K562 (cell line): ENCODE measurements around the gene YPEL3. TPM values are rescaled to one million over a fixed set of nuclear protein-coding genes. Genes with fewer than 3 reads are reported as not detected.

Experiments used
- ATAC-seq: fragments of 200-7000 bp; cut with Tn5 transposase; 3 replicates; pipeline ENCODE4 v1.9.1; 2020; ENCODE audit warnings: moderate library complexity
- BruUV-seq: library from RNA; stranded (reverse); fragments of 400-500 nt; replicated peaks from 2 replicates; lab custom pipeline; 2021; lab: Mats Ljungman, UMichigan
- CTCF ChIA-PET: fragments of 300-600 bp; formaldehyde crosslinking; extraction: SDS; loops from one replicate; lab custom pipeline; 2021; ENCODE audit warnings: low intra/inter-chr PET ratio; lab: Yijun Ruan, JAX
- POLR2A ChIA-PET: fragments of 300-600, 350-650 bp; sonication (Branson Sonifier 250); formaldehyde crosslinking; extraction: SDS; loops from one replicate; lab custom pipeline; 2021; ENCODE audit warnings: antibody characterized with exemption, inconsistent platforms; lab: Yijun Ruan, JAX
- DNase-seq, 4 experiments: peaks; one replicate each; pipeline versions ENCODE4 v3.0.0 to v3.0.0-alpha.2; 2011 to 2018; ENCODE audit warnings: low spot score in 3 of 4, mixed read lengths in 3 of 4; ENCODE audit errors: extremely low read depth in 1 of 4
- FAIRE-seq: peaks from 2 replicates; lab custom pipeline; 2011; peaks lifted over from hg19 to GRCh38; lab: Jason Lieb, UNC
- H2AFZ ChIP-seq: 2 replicates; pipeline ENCODE4 v1.6.0; 2011; ENCODE audit warnings: low read depth, low read length, control low read depth, inconsistent platforms
- H3K27ac ChIP-seq: fragments of 200-600 bp; 3 replicates; pipeline ENCODE4 v1.8.0; 2011; ENCODE audit warnings: low read depth, mild to moderate bottlenecking, control low read depth, inconsistent platforms, low read length, moderate library complexity, mixed read lengths; ENCODE audit errors: extremely low read depth
- H3K27me3 ChIP-seq, 2 experiments: fragments of 300-600 bp in 1 of 2; 2 replicates in 1 of 2; 3 replicates in 1 of 2; pipeline versions ENCODE4 v1.6.0 to v1.8.0; 2011; ENCODE audit warnings: inconsistent platforms in 2 of 2, low read length in 2 of 2, mild to moderate bottlenecking in 1 of 2, mixed read lengths in 1 of 2, moderate library complexity in 1 of 2; ENCODE audit not compliant: control insufficient read depth in 2 of 2, insufficient read depth in 2 of 2
- H3K36me3 ChIP-seq: fragments of 300-600 bp; 3 replicates; pipeline ENCODE4 v1.8.0; 2011; ENCODE audit warnings: mild to moderate bottlenecking, low read length, inconsistent platforms; ENCODE audit not compliant: control insufficient read depth, insufficient read depth
- H3K4me1 ChIP-seq, 2 experiments: fragments of 200-600 bp in 1 of 2; replicated peaks in 1 of 2; 2 replicates in 1 of 2; 3 replicates in 1 of 2; pipeline versions ENCODE4 v1.5.1 to v1.8.0; 2011; ENCODE audit warnings: inconsistent platforms in 2 of 2, low read length in 2 of 2, mild to moderate bottlenecking in 1 of 2, mixed read lengths in 1 of 2, moderate library complexity in 1 of 2; ENCODE audit not compliant: control insufficient read depth in 2 of 2, insufficient read depth in 2 of 2
- H3K4me2 ChIP-seq: 2 replicates; pipeline ENCODE4 v1.6.1; 2011; ENCODE audit warnings: low read length, control low read depth, inconsistent platforms, mixed read lengths; ENCODE audit not compliant: insufficient read depth
- H3K4me3 ChIP-seq: fragments of 200-600 bp; sonication (generic), shearing (Covaris generic); 2 replicates; pipeline ENCODE4 v1.5.1; 2016; ENCODE audit warnings: control low read depth, inconsistent platforms
- H3K79me2 ChIP-seq: fragments of 200-600 bp; 3 replicates; pipeline ENCODE4 v1.8.0; 2011; ENCODE audit warnings: low read length, inconsistent platforms; ENCODE audit not compliant: control insufficient read depth, insufficient read depth
- H3K9ac ChIP-seq, 2 experiments: 2 replicates each; pipeline versions ENCODE4 v1.6.0 to v1.6.1; 2011; ENCODE audit warnings: low read depth in 2 of 2, low read length in 2 of 2, control low read depth in 1 of 2, inconsistent platforms in 1 of 2, mild to moderate bottlenecking in 1 of 2, mixed read lengths in 1 of 2; ENCODE audit not compliant: insufficient read depth in 1 of 2
- H3K9me1 ChIP-seq: one replicate; pipeline ENCODE4 v1.6.0; 2011; ENCODE audit warnings: inconsistent platforms, mild to moderate bottlenecking, low read length, moderate library complexity; ENCODE audit not compliant: control insufficient read depth, insufficient read depth
- H3K9me3 ChIP-seq: replicated peaks from 2 replicates; pipeline ENCODE4 v1.5.1; 2011; ENCODE audit warnings: low read depth, low read length, inconsistent platforms; ENCODE audit not compliant: control insufficient read depth, insufficient read depth
- H4K20me1 ChIP-seq: replicated peaks from 2 replicates; pipeline ENCODE4 v1.6.1; 2011; ENCODE audit warnings: low read length, inconsistent platforms, mixed read lengths; ENCODE audit not compliant: control insufficient read depth, insufficient read depth
- POLR2A ChIP-seq: fragments of 450-650 bp; conservative IDR thresholded peaks from 2 replicates; pipeline ENCODE4 v1.6.1; 2016
- POLR2G ChIP-seq: fragments of 200-400 bp; formaldehyde crosslinking; IDR thresholded peaks from 2 replicates; pipeline ENCODE4 v1.6.1; 2017; ENCODE audit warnings: low read depth, mild to moderate bottlenecking, antibody characterized with exemption, low read length, moderate library complexity
- ZNF12 ChIP-seq: sonication (generic); formaldehyde crosslinking; IDR thresholded peaks from 2 replicates; pipeline ENCODE4 v1.4.0; 2020; ENCODE audit warnings: mild to moderate bottlenecking, missing genetic modification reagents
- ZNF212 ChIP-seq: fragments of 450-650 bp; formaldehyde crosslinking; IDR thresholded peaks from 2 replicates; pipeline ENCODE4 v1.4.0; 2020; ENCODE audit warnings: mild to moderate bottlenecking
- WGBS: fragments of 100-300 bp; shearing (Covaris generic); methylation state at CpG from one replicate; pipeline ENCODE4 v1.1.6; 2016; ENCODE audit warnings: low coverage, mixed read lengths; ENCODE audit not compliant: insufficient coverage; ENCODE audit errors: missing lambda C conversion rate; 5-methylcytosine and 5-hydroxymethylcytosine counted together
- in situ Hi-C: fragments of 300-500 bp; cut with MboI; formaldehyde crosslinking; loops from 4 replicates; pipeline ENCODE4 v1.15.0; 2018; ENCODE audit warnings: inconsistent platforms, mixed read lengths
- intact Hi-C: fragments of 100-400 bp; cut with micrococcal nuclease; formaldehyde crosslinking; loops from 2 replicates; pipeline ENCODE4 v1.14.2; 2022
- polyA plus RNA-seq, 8 experiments: library from polyadenylated mRNA; depleted of rRNA in 4 of 8; stranded (reverse) in 5 of 8; unstranded in 3 of 8; fragments of >200 nt; fragmentation: Nextera tagmentation in 2 of 8; fragmentation: Illumina TruSeq in 1 of 8; extraction: Ambion mirVana in 2 of 8; extraction: Trizol in 1 of 8; gene quantifications; 2 replicates each; pipeline versions ENCODE4 v1.2.1 to v1.2.3, GENCODE V29; 2011 to 2014; ENCODE audit warnings: inconsistent platforms in 1 of 8, missing spikeins in 1 of 8
- total RNA-seq, 7 experiments: library from RNA; depleted of rRNA in 6 of 7; stranded (reverse); fragments of >200 nt in 6 of 7; fragmentation: Illumina TruSeq in 2 of 7; extraction: Trizol in 2 of 7; gene quantifications; 2 replicates each; pipeline versions ENCODE4 v1.2.1 to v1.2.3, GENCODE V29; 2011 to 2021; ENCODE audit warnings: low replicate concordance in 1 of 7

Gene YPEL3
- total and polyA plus RNA-seq, 9 of the 15 experiments (the other 6 are each of a cell fraction or from before 2014, with no cell fraction given) = 0.41 to 15.0 (median 2.9) TPM

DNA sequence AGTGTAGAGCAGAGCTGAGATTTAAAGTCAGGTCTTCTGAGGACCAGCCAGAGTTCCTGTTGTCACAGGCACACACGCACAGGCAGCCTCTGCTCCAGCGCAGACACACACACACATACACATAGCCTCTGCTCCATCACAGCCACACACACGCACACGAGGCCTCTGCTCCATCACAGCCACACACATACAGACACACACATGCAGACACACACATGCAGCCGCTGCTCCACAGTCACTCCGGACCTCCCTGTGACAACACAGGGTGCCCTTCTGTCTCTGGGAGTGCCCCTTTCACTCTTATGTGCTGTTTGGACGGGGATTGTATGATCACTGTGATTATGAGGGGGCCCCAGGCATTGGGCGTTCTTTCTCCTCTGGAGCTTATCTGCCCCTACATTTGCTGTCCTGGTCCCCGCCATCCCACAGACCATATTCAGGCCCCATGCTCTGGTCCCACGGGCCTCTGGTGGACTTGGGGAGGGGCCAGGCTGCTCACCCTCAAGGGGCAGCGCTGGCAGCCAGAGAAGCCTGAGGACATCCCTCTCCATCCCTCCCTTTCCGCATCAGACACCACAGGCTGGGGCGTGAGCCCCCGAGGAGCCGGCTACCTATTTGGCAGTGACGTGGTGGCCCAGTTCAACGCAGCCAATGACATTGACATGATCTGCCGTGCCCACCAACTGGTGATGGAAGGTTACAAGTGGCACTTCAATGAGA is 11.8 kb downstream of the YPEL3 start:
- CTCF ChIA-PET = no interaction called here
- 88% methylated on average over 17 of the region's 18 CpGs for WGBS
- H3K4me3 ChIP-seq = no peak overlapping the region
- H2AFZ ChIP-seq = no peak overlapping the region
- peaks cover 0 to 28% of the 10 kb centered on the region in 2 experiments; a peak in 2 of 5 replicates for H3K4me1 ChIP-seq
- H4K20me1 ChIP-seq = no peaks in the 10 kb centered on the region
- in situ Hi-C loops = no loop called here
- H3K27ac ChIP-seq = no peak overlapping the region
- H3K9me1 ChIP-seq = no peaks in the 10 kb centered on the region
- POLR2A ChIA-PET = interaction anchor here (0.6 to 1.4 kb wide), 2 partner anchors 19 to 862 kb away, joined by 3 to 6 read pairs; partner anchors contain the start of gene ALDOA
- TF ChIP-seq POLR2G = peak; percentile 57; the same call in 1 of the 2 replicates
- no peak for TF ChIP-seq ZNF212 (CRISPR knock-in tag)
- peak; percentile 45; the same call in 1 of the 2 replicates for TF ChIP-seq POLR2A
- TF ChIP-seq ZNF12 = no peak
- TF ChIP-seq, all 486 proteins: peak for 2
- ATAC-seq = no peak
- H3K9me3 ChIP-seq = no peaks in the 10 kb centered on the region
- H3K27me3 ChIP-seq = no peaks in the 10 kb centered on the region
- no peak overlapping the region for H3K4me2 ChIP-seq
- no peak for DNase-seq
- peaks cover 15% of the 10 kb centered on the region for H3K79me2 ChIP-seq
- H3K36me3 ChIP-seq = peaks cover 71% of the 10 kb centered on the region; the same call in 2 of the 3 replicates
- intact Hi-C loops = no loop called here
- H3K9ac ChIP-seq = no peak overlapping the region; a peak in 1 of 4 replicates
- FAIRE-seq = no peak
- no TSS peak for BruUV-seq
